Measurements from ENCODE around the gene SAMD11. TPM values are rescaled to one million over a fixed set of nuclear protein-coding genes. Genes with fewer than 3 reads are reported as not detected.

Gene SAMD11
- total RNA-seq, 1 donor from 2014 or later = 46.2 TPM

- DNase-seq = no peak
- TF ChIP-seq CTCF (IDR thresholded peaks at IDR 0.05; ENCODE audit: partially characterized antibody, unreplicated experiment) = no peak
- Mint-ChIP-seq H3K9me3 (ENCODE audit: unreplicated experiment) (peaks cover 3% of the 10 kb centered on the region), H3K27me3 (ENCODE audit: unreplicated experiment) (peaks cover 7% of the 10 kb centered on the region), H3K4me3 (ENCODE audit: unreplicated experiment) (no peak overlapping the region), H3K36me3 (ENCODE audit: unreplicated experiment) (no peaks in the 10 kb centered on the region), H3K27ac (ENCODE audit: unreplicated experiment) (no peak overlapping the region), H3K4me1 (ENCODE audit: low read depth, unreplicated experiment) (no peaks in the 10 kb centered on the region)
Observed at GRCh38 chr1:980137-980571, 56.4 kb downstream of the SAMD11 start.

DNA sequence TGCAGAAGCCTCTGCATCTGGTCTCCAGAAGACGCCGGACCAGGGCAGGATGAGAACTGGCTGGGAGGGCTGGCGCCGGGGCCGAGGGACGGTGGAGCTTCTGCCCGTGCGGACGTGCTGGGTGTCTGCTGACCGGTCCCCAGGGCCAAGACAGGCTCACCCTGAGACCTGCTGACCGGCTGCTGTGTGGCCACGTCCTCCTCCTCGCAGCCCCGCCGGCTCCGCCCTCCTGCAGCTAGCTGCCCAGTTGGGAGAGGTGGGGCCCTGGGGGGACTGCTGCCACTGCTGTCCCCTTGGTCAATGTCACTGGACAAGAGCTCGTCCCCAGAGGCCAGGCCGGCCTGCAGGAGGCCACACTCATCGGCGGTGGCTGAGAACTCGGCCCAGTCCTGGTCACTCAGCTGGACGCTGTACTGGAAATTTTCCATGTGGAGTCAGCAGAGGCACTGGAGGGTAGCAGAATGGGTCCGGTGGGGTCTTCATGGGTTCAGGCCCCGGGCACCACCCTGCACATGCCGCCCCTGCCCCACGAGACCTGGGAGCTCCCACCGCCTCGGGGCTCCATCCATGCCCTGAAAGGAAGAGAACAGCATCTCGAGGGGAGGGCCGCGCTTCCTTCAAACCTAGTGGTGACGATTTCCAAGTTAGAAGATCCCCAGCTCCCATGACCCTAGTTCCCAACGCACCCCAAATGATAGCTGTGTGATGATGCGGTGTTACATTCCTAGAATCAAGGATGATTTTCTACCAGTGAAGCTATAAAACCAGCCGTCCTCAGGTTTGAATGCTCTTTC lies 57.1 kb downstream of the SAMD11 start:
- H3K9me3 Mint-ChIP-seq (ENCODE audit: unreplicated experiment) = peaks cover 3% of the 10 kb centered on the region
- DNase-seq = no peak
- no peak for TF ChIP-seq CTCF (IDR thresholded peaks at IDR 0.05; ENCODE audit: partially characterized antibody, unreplicated experiment)
- no peaks in the 10 kb centered on the region for H3K36me3 Mint-ChIP-seq (ENCODE audit: unreplicated experiment)
- no peak overlapping the region for H3K4me3 Mint-ChIP-seq (ENCODE audit: unreplicated experiment)
- no peak overlapping the region for H3K27ac Mint-ChIP-seq (ENCODE audit: unreplicated experiment)
- peaks cover 3% of the 10 kb centered on the region for H3K4me1 Mint-ChIP-seq (ENCODE audit: low read depth, unreplicated experiment)
- peaks cover 5% of the 10 kb centered on the region for H3K27me3 Mint-ChIP-seq (ENCODE audit: unreplicated experiment)

DNA sequence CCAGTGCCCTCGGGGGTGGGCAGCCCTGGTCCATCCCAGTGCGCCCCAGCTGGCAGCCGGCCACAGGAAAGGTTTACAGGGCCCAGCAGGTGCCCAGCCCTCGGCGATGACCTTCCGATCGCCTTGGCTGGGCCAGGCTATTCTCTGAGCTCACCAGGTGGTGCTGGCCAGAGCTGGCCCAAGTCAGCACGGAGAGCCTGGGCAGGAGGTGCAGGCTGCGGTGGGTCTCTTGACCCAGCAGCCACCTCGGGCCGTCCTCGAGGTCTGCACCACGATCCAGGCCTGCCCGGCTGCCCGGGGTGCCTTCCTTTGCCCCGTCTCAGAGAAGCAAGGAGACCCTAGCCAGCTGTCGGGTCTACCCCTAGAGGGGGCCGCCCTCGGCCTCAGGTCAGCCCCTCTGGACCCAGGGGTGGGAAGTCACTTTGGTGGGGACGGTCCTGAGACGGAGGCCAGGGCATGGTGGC lies 57.8 kb downstream of the SAMD11 start:
- Mint-ChIP-seq H3K36me3 (ENCODE audit: unreplicated experiment) (no peaks in the 10 kb centered on the region), H3K27me3 (ENCODE audit: unreplicated experiment) (peaks cover 5% of the 10 kb centered on the region), H3K9me3 (ENCODE audit: unreplicated experiment) (peaks cover 3% of the 10 kb centered on the region), H3K4me3 (ENCODE audit: unreplicated experiment) (no peak overlapping the region), H3K27ac (ENCODE audit: unreplicated experiment) (no peak overlapping the region), H3K4me1 (ENCODE audit: low read depth, unreplicated experiment) (peaks cover 3% of the 10 kb centered on the region)
- no peak for DNase-seq
- no peak for TF ChIP-seq CTCF (IDR thresholded peaks at IDR 0.05; ENCODE audit: partially characterized antibody, unreplicated experiment)

- no peak within 1 kb of the TSS for H3K27ac Mint-ChIP-seq (ENCODE audit: unreplicated experiment)
- no peak within 1 kb of the TSS for H3K4me3 Mint-ChIP-seq (ENCODE audit: unreplicated experiment)
- H3K4me1 Mint-ChIP-seq (ENCODE audit: low read depth, unreplicated experiment) = peaks cover 3% of the 10 kb centered on the region
- DNase-seq = no peak
- TF ChIP-seq CTCF (IDR thresholded peaks at IDR 0.05; ENCODE audit: partially characterized antibody, unreplicated experiment) = no peak
- no peaks in the 10 kb centered on the region for H3K36me3 Mint-ChIP-seq (ENCODE audit: unreplicated experiment)
- peaks cover 3% of the 10 kb centered on the region for H3K9me3 Mint-ChIP-seq (ENCODE audit: unreplicated experiment)
- H3K27me3 Mint-ChIP-seq (ENCODE audit: unreplicated experiment) = peaks cover 5% of the 10 kb centered on the region
Observed at GRCh38 chr1:981955-982558, 58.3 kb downstream of the SAMD11 start, which contains the start of gene PERM1. Gene PERM1 (minus strand): TSS chr1:982093. CDS start chr1:981029, 1,064 bp downstream.
